ENCODE measurements around the gene HEPHL1.

DNA sequence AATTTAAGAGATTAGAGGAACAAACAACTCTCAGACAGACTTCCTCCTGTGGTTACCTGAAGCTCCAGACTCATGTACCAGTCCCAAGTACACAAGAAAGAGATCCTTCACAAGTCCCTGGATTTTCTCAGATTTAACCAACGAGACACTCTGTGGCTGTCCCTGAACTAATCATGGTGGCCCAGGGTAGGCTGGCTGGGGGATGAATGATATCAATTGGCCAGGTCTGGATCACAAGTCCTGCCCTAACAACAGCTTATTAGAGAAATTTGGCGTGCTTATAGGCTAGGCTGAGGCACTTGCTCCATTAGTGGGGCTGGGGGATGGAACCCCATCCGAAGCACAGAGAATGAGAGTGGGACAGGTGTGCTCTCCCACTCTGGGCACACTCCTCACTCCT, 22.1 kb downstream of the HEPHL1 start:
- no peak for TF ChIP-seq POLR2A (IDR thresholded peaks at IDR 0.05; ENCODE audit: low read depth, low read length)
- no peak for TF ChIP-seq SPI1 (IDR thresholded peaks at IDR 0.05; ENCODE audit: low read depth, low read length)
